Hepatocyte (in vitro differentiated cells): ENCODE data around the gene NPIPA5. TPM values are rescaled to one million over a fixed set of nuclear protein-coding genes. Genes with fewer than 3 reads are reported as not detected.
"Not testable (repeated sequence)": the region's sequence is repeated elsewhere in the genome, so short reads cannot be mapped to it uniquely, and the experiment has no call there.

ENCODE experiments used
- DNase-seq: peaks from one replicate; pipeline ENCODE4 v3.0.0-alpha.2; 2016; ENCODE audit warnings: low spot score
- H2AFZ ChIP-seq: fragments of 200-600 bp; sonication (generic); 2 replicates; pipeline ENCODE4 v1.6.0; 2016; ENCODE audit warnings: antibody characterized with exemption, mild to moderate bottlenecking
- H3K27ac ChIP-seq: fragments of 200-600 bp; sonication (generic); 2 replicates; pipeline ENCODE4 v1.5.1; 2016; ENCODE audit warnings: mild to moderate bottlenecking
- H3K27me3 ChIP-seq: fragments of 200-600 bp; sonication (generic); 2 replicates; pipeline ENCODE4 v1.6.1; 2016
- H3K36me3 ChIP-seq: fragments of 200-600 bp; sonication (generic); replicated peaks from 2 replicates; pipeline ENCODE4 v1.5.1; 2016; ENCODE audit warnings: low read depth; ENCODE audit not compliant: insufficient read depth
- H3K4me1 ChIP-seq: fragments of 200-600 bp; sonication (generic); 2 replicates; pipeline ENCODE4 v1.5.1; 2016; ENCODE audit warnings: mild to moderate bottlenecking, moderate library complexity; ENCODE audit not compliant: insufficient read depth
- H3K4me2 ChIP-seq: fragments of 200-600 bp; sonication (generic); 2 replicates; pipeline ENCODE4 v1.6.0; 2016
- H3K4me3 ChIP-seq: fragments of 200-600 bp; sonication (generic); 2 replicates; pipeline ENCODE4 v1.5.1; 2016; ENCODE audit warnings: mild to moderate bottlenecking
- H3K79me2 ChIP-seq: fragments of 200-600 bp; sonication (generic); 2 replicates; pipeline ENCODE4 v1.6.0; 2017; ENCODE audit warnings: mild to moderate bottlenecking
- H3K9me2 ChIP-seq: fragments of 200-600 bp; sonication (generic); replicated peaks from 2 replicates; pipeline ENCODE4 v1.6.0; 2017; ENCODE audit warnings: mild to moderate bottlenecking; ENCODE audit not compliant: insufficient read depth
- H3K9me3 ChIP-seq: fragments of 200-600 bp; sonication (generic); 2 replicates; pipeline ENCODE4 v1.5.1; 2016; ENCODE audit warnings: low read depth, mild to moderate bottlenecking
- H4K20me1 ChIP-seq: fragments of 200-600 bp; sonication (generic); 2 replicates; pipeline ENCODE4 v1.6.0; 2016; ENCODE audit warnings: mild to moderate bottlenecking; ENCODE audit not compliant: insufficient read depth, poor library complexity, severe bottlenecking
- WGBS: methylation state at CpG from one replicate; pipeline ENCODE4 v1.1.6; 2016; ENCODE audit warnings: low lambda C conversion rate; ENCODE audit errors: missing lambda C conversion rate; 5-methylcytosine and 5-hydroxymethylcytosine counted together
- polyA plus RNA-seq: library from polyadenylated mRNA; unstranded; fragments of >200 nt; fragmentation: Nextera tagmentation; extraction: Ambion mirVana; gene quantifications from 2 replicates; pipeline ENCODE4 v1.2.1, GENCODE V29; 2016
- total RNA-seq: library from RNA; depleted of rRNA; stranded (reverse); fragments of >200 nt; gene quantifications from 2 replicates; pipeline ENCODE4 v1.2.3, GENCODE V29; 2014

NPIPA5 gene
- total and polyA plus RNA-seq, 2 experiments from 2014 or later: 0.77 TPM; not detected in 1

DNA sequence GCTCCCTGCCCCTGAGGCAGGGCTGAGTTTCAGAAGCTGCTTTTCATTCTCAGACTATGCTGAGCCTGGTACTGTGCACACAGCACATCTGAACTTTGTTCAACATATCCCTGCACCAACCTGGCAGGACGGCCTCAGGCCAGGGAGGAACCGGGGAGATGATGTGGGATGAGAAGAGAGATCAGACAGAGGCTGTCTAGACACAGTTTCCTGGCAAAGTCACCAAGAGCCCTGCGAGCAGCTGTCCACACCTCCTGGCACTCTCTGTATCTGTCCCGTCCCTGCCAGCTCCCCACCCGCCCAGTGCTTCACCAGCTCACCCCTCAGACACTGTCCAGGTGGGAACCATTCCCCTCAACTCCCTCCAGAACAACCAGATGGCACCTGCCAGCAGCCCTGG, 39.1 kb downstream of the NPIPA5 start:
- H4K20me1 ChIP-seq, DNase-seq, H3K79me2 ChIP-seq, H3K4me2 ChIP-seq, H3K4me1 ChIP-seq, H3K4me3 ChIP-seq, H3K36me3 ChIP-seq, H2AFZ ChIP-seq, H3K9me2 ChIP-seq, H3K9me3 ChIP-seq, H3K27me3 ChIP-seq, H3K27ac ChIP-seq: not testable (repeated sequence)
- no CpG with 5 or more reads among the region's 5 CpGs for WGBS

DNA sequence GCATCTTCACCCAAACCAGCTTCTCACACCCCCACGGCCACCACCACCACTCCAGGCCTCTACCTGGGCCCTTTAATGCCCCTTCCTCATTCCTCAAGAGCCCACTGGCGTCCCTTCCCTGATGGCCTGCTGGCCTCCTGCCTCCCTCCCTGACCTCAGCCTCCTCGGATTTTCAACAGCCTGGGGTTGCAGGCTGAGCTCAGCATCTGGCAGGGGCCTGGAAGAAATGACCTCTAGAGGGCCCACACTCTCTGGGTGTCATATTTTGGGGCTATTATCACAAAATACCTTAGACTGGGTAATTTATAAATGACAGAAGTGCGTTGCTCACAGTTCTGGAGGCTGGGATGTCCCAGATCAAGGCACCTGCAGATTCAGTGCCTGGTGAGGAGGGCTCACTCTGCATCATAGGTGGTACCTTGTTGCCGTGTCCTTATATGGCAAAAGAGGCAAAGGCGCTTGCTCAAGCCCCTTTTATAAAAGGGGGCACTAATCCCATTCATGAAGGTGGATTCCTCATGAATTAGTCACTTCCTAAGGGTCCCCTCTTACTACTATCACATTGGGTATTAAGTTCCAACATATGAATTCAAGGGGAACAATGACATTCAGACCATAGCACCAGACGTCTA, 40.0 kb downstream of the NPIPA5 start:
- 93% methylated on average over 2 of the region's 7 CpGs for WGBS
- H3K9me2 ChIP-seq, H3K79me2 ChIP-seq, H3K36me3 ChIP-seq, H2AFZ ChIP-seq, DNase-seq, H3K9me3 ChIP-seq, H3K4me2 ChIP-seq, H3K4me1 ChIP-seq, H3K4me3 ChIP-seq, H4K20me1 ChIP-seq, H3K27me3 ChIP-seq, H3K27ac ChIP-seq: not testable (repeated sequence)

DNA sequence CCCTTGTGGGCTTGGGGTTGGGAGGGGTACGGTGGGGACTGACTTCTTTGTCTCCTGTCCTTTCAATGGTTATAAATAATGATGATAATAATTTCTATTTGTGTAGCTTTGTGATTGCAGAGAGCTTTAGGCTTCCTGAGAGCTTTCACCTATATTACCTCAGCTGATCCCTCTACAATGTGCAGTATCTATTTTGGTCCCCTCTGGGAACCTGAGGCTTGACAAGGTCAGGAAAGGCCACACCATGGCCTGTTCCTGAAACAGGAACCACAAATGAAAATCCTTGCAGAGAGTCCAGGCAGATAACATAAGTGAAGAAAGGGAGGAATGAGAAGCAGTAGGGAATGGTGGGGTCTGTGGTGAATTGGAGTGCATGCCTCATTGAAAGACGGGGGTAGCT, 42.5 kb downstream of the NPIPA5 start:
- H2AFZ ChIP-seq, DNase-seq, H3K27ac ChIP-seq, H3K9me3 ChIP-seq, H3K4me2 ChIP-seq, H3K9me2 ChIP-seq, H3K4me1 ChIP-seq, H3K36me3 ChIP-seq, H4K20me1 ChIP-seq, H3K4me3 ChIP-seq, H3K79me2 ChIP-seq, H3K27me3 ChIP-seq: not testable (repeated sequence)
- no CpG with 5 or more reads among the region's 2 CpGs for WGBS

DNA sequence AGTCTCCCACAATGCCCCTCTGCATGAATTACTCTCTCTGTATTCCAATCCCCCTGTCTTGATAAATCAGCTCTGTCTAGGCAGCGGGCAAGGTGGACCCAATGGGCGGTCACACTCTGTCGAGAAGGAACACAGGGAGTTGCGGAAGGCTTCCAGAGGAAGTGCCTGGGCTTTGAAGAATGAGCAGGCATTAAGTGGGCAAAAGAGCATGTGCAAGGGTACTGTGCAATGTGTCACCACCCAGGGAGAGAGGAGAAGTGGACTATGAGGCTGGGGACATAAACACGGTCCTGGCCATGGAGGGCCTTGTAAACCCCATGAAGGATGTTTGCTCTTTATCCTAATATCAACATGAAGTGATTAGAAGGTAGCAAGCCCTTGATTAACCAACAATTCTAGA, 44.1 kb downstream of the NPIPA5 start:
- not testable (repeated sequence) for H3K9me2 ChIP-seq, DNase-seq, H3K4me1 ChIP-seq, H2AFZ ChIP-seq, H3K36me3 ChIP-seq, H4K20me1 ChIP-seq, H3K27me3 ChIP-seq, H3K27ac ChIP-seq, H3K4me3 ChIP-seq, H3K9me3 ChIP-seq, H3K4me2 ChIP-seq, H3K79me2 ChIP-seq
- WGBS: 82% methylated on average over 4 of the region's 5 CpGs

DNA sequence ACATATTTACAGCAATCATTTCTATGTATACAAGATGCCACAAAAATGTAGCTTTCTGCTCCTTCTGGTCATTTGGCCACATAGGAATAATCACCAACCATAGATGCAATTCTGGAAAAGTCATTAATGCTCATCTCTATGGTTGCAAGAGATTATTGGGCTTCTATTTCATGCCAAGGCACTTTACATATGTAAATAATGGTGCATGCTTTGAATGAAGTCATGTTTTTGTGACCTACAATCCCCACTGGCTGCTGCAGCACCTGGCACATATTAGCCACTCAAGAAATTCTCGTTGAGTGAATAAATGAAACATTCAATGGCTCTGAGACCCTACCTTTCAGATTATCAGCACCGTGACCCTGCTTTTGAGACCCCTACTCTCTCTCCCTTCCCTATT, 47.1 kb downstream of the NPIPA5 start:
- not testable (repeated sequence) for DNase-seq, H2AFZ ChIP-seq
- WGBS: no CpG with 5 or more reads among the region's 2 CpGs

DNA sequence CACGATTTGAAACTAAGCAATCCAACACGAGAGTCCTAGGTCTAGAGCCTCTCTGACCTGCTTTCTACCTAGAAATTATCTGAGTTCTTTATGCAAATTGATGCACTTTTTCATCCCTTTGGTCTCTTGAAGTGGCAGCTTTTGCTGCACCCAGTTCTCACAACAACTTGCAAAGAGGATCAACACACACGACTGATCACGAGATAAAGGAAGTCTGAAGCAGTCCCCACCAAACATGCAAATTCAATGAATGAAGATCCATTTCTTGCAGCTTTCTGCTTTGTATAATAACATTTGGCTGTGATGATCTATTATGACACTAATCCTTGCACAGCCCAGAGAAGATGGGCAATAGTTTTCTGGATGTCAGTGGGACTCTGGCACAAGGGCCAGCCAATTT, 53.1 kb downstream of the NPIPA5 start:
- not testable (repeated sequence) for H3K36me3 ChIP-seq, H3K79me2 ChIP-seq, DNase-seq, H3K9me3 ChIP-seq, H4K20me1 ChIP-seq, H2AFZ ChIP-seq, H3K27ac ChIP-seq, H3K4me2 ChIP-seq, H3K9me2 ChIP-seq, H3K4me3 ChIP-seq, H3K27me3 ChIP-seq, H3K4me1 ChIP-seq
- 93% methylated on average over 2 of the region's 4 CpGs for WGBS

More for the DNA sequence above, 47.1 kb downstream of the NPIPA5 start:
- H3K79me2 ChIP-seq, H3K4me3 ChIP-seq, H3K9me3 ChIP-seq, H3K4me1 ChIP-seq, H3K4me2 ChIP-seq, H3K27me3 ChIP-seq, H3K27ac ChIP-seq, H3K36me3 ChIP-seq, H3K9me2 ChIP-seq, H4K20me1 ChIP-seq: not testable (repeated sequence)

DNA sequence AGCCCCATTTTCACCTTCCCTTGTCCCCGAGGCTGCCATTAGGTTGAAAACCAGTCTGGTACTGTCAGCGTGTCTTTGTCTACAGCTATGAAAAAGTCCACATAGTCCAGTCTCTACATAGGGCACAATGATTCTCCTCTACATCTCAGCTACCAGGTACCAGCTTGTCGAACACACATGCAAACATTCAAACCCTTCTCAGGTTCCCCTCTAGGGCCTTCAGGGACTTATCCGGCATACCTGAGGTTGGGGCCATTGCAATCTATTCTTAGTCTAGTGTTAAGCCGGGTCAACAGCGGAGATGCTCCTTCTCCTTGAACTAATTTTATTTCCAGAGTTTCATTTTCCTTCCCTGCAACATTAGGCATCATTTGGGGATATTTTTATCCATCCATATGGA, 54.7 kb downstream of the NPIPA5 start:
- not testable (repeated sequence) for H3K27ac ChIP-seq, H2AFZ ChIP-seq, H3K36me3 ChIP-seq, H3K79me2 ChIP-seq, H3K9me2 ChIP-seq, H3K27me3 ChIP-seq, H3K4me1 ChIP-seq, H3K4me3 ChIP-seq, H4K20me1 ChIP-seq, H3K9me3 ChIP-seq, DNase-seq, H3K4me2 ChIP-seq
- 100% methylated on average over 2 of the region's 6 CpGs for WGBS

DNA sequence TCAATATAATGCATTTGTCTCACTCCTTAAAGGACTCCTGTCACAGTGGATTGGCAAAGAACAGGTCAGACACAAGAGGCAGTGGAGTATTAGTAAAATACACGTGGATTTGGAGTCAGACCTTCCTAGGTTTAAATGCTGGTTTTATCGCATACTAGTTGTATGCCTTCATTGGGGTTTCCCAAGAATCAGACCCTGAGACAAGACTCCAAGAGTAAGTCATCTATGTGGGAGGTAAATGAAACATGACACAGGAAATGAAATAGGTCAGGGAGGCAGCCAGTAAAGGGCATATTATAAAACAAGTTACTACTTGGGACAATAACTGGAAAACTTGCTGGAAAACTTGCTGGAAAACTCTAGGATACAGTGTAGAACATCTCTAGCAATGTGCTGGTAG, 56.9 kb downstream of the NPIPA5 start:
- H3K79me2 ChIP-seq, DNase-seq, H4K20me1 ChIP-seq, H3K4me3 ChIP-seq, H3K36me3 ChIP-seq, H3K9me2 ChIP-seq, H3K27me3 ChIP-seq, H2AFZ ChIP-seq, H3K9me3 ChIP-seq, H3K4me1 ChIP-seq, H3K4me2 ChIP-seq, H3K27ac ChIP-seq: not testable (repeated sequence)
- WGBS: 81% methylated on average over 2 of the region's 2 CpGs

DNA sequence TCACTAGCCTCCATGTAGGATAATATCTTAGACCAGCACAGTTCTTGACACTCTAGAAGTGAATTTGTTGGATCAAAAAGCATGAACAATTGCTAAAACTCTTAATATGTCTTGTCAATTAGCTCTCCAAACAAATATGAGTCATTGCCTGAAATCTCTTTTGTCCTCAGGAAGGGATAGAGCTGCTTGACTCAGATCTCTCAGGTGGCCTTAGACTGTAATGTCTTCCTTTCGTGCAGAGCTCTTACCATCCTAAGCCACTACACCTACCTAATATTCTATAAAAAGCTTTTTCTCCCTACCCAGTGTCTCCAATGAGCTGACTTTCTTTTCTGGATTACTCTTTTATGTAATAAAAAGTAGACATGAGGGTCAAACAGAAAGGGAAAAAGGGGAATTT, 63.5 kb downstream of the NPIPA5 start:
- not testable (repeated sequence) for H3K4me1 ChIP-seq, H3K27ac ChIP-seq, H2AFZ ChIP-seq, H3K4me2 ChIP-seq, H4K20me1 ChIP-seq, H3K4me3 ChIP-seq, H3K79me2 ChIP-seq, H3K9me3 ChIP-seq, H3K27me3 ChIP-seq, H3K36me3 ChIP-seq, DNase-seq, H3K9me2 ChIP-seq
- WGBS: 78% methylated on average over 1 of the region's 1 CpG
